Stimulated activated CD4-positive, alpha-beta T cell treated with anti-CD3 and anti-CD28 coated beads, Interleukin-4, amount 100 ng/mL, for 4 hours (primary cell): ENCODE results near the gene CXCR1.
"Not testable (repeated sequence)": the region's sequence is repeated elsewhere in the genome, so short reads cannot be mapped to it uniquely, and the experiment has no call there.

Source experiments
- DNase-seq, 2 experiments: peaks; one replicate each; pipeline ENCODE4 v3.0.0-alpha.2; 2020

Gene CXCR1

GRCh38 chr2:218155953-218156479 is 10.7 kb downstream of the CXCR1 start:
- DNase-seq, result no peak

GRCh38 chr2:218152777-218153176 is 14.0 kb downstream of the CXCR1 start:
- DNase-seq, result no peak

GRCh38 chr2:218152172-218152571 is 14.6 kb downstream of the CXCR1 start:
- no peak for DNase-seq

- no peak for DNase-seq
These were observed 16.8 kb downstream of the CXCR1 start for GRCh38 chr2:218149848-218150440.

GRCh38 chr2:218149098-218149497 is 17.7 kb downstream of the CXCR1 start:
- DNase-seq, result no peak

- no peak for DNase-seq
These were observed 20.7 kb downstream of the CXCR1 start for GRCh38 chr2:218146056-218146455.

- no peak for DNase-seq
These were observed 21.6 kb downstream of the CXCR1 start for GRCh38 chr2:218145124-218145523.

GRCh38 chr2:218138047-218138446 is 28.7 kb downstream of the CXCR1 start:
- no peak for DNase-seq

- DNase-seq, result no peak
These were observed 29.2 kb downstream of the CXCR1 start for GRCh38 chr2:218137514-218137913.

- DNase-seq, result no peak
These were observed 35.9 kb downstream of the CXCR1 start for GRCh38 chr2:218130822-218131221.

GRCh38 chr2:218130377-218130776 is 36.4 kb downstream of the CXCR1 start:
- DNase-seq, result no peak

GRCh38 chr2:218129458-218130135 is 37.2 kb downstream of the CXCR1 start:
- DNase-seq, result no peak

GRCh38 chr2:218128781-218129457 is 37.8 kb downstream of the CXCR1 start:
- no peak for DNase-seq

GRCh38 chr2:218127929-218128455 is 38.8 kb downstream of the CXCR1 start:
- no peak for DNase-seq

- DNase-seq, result no peak
These were observed 41.1 kb downstream of the CXCR1 start, which contains the start of gene CXCR2 for GRCh38 chr2:218125626-218126080. Gene CXCR2 (plus strand): TSS chr2:218126028. CDS start chr2:218134802, 8,774 bp downstream.

GRCh38 chr2:218125095-218125494 is 41.7 kb downstream of the CXCR1 start:
- no peak for DNase-seq

GRCh38 chr2:218123986-218124385 is 42.8 kb downstream of the CXCR1 start:
- no peak for DNase-seq

GRCh38 chr2:218122286-218122685 is 44.5 kb downstream of the CXCR1 start:
- not testable (repeated sequence) for DNase-seq

- not testable (repeated sequence) for DNase-seq
These were observed 45.0 kb downstream of the CXCR1 start for GRCh38 chr2:218121789-218122188.
